SK-N-MC (cell line): ENCODE measurements around the gene TRIM5.

Experiments
- EZH2 ChIP-seq: fragments of 200-600 bp; sonication (generic); IDR thresholded peaks from one replicate; pipeline ENCODE4 v1.6.1; 2017; ENCODE audit warnings: antibody characterized with exemption
- FOXP2 ChIP-seq: optimal IDR thresholded peaks from 2 replicates; pipeline ENCODE3; 2011; ENCODE audit warnings: mild to moderate bottlenecking, moderate library complexity; ENCODE audit not compliant: insufficient read depth; ENCODE audit errors: extremely low read length, control extremely low read depth
- POLR2AphosphoS5 ChIP-seq: IDR thresholded peaks from 2 replicates; pipeline ENCODE4 v1.6.1; 2012; ENCODE audit warnings: mild to moderate bottlenecking, low read depth, low read length, borderline replicate concordance

DNA sequence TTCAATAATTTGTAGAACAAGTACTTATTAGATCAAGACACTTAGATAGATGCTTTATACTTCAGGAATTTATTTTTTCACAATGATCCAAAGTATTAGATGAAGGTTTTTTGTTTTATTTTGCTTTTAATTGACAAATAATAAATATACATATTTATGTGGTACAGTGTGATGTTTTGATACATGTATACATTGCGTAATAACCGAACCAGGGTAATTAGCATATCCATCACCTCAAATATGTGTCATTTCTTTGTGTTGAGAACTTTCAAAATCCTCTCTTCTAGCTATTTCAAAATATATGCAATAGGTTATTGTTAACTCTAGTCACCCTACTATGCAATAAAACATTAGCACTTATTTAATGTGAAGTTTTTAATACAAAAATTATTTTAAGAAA lies 21.4 kb downstream of the TRIM5 start:
- TF ChIP-seq POLR2AphosphoS5 (no peak), EZH2 (no peak), FOXP2 (no peak)
